T-helper 2 cell treated with Interferon-gamma antibody and Interleukin-4, amounts not matched to agents 5 μg/mL and 100 μg/mL, for 36 hours (primary cell): ENCODE data around the gene CORO2B.

Experiments used
- DNase-seq: peaks from one replicate; pipeline ENCODE4 v3.0.0; 2021; ENCODE audit warnings: low spot score
- H3K27ac Mint-ChIP-seq: one replicate; pipeline ENCODE4 v1.8.0; 2021; ENCODE audit warnings: mild to moderate bottlenecking, mixed read lengths
- H3K27me3 Mint-ChIP-seq: one replicate; pipeline ENCODE4 v1.8.0; 2021; ENCODE audit warnings: low read depth, mixed read lengths
- H3K36me3 Mint-ChIP-seq: one replicate; pipeline ENCODE4 v1.8.0; 2021; ENCODE audit warnings: low read depth, mixed read lengths
- H3K4me1 Mint-ChIP-seq: one replicate; pipeline ENCODE4 v1.8.0; 2021; ENCODE audit warnings: low read depth, mixed read lengths
- H3K4me3 Mint-ChIP-seq: one replicate; pipeline ENCODE4 v1.8.0; 2022; ENCODE audit warnings: mild to moderate bottlenecking, moderate library complexity, mixed read lengths
- H3K9me3 Mint-ChIP-seq: one replicate; pipeline ENCODE4 v1.8.0; 2021; ENCODE audit warnings: mixed read lengths

Gene CORO2B

GRCh38 chr15:68700455-68701123 lies 121.8 kb downstream of the CORO2B start:
- Mint-ChIP-seq H3K4me1 (no peaks in the 10 kb centered on the region), H3K27ac (no peak overlapping the region), H3K36me3 (no peaks in the 10 kb centered on the region), H3K27me3 (peaks cover 7% of the 10 kb centered on the region), H3K4me3 (no peak overlapping the region), H3K9me3 (no peaks in the 10 kb centered on the region)
- no peak for DNase-seq

GRCh38 chr15:68701886-68702285 lies 123.1 kb downstream of the CORO2B start:
- no peaks in the 10 kb centered on the region for H3K36me3 Mint-ChIP-seq
- peaks cover 12% of the 10 kb centered on the region for H3K27me3 Mint-ChIP-seq
- DNase-seq: no peak
- H3K27ac Mint-ChIP-seq: no peak overlapping the region
- H3K4me1 Mint-ChIP-seq: no peaks in the 10 kb centered on the region
- no peaks in the 10 kb centered on the region for H3K9me3 Mint-ChIP-seq
- H3K4me3 Mint-ChIP-seq: no peak overlapping the region

GRCh38 chr15:68704496-68705021 lies 125.8 kb downstream of the CORO2B start:
- no peaks in the 10 kb centered on the region for H3K9me3 Mint-ChIP-seq
- H3K4me3 Mint-ChIP-seq: no peak overlapping the region
- DNase-seq: no peak
- no peak overlapping the region for H3K27ac Mint-ChIP-seq
- H3K4me1 Mint-ChIP-seq: no peaks in the 10 kb centered on the region
- no peaks in the 10 kb centered on the region for H3K36me3 Mint-ChIP-seq
- peaks cover 12% of the 10 kb centered on the region for H3K27me3 Mint-ChIP-seq

GRCh38 chr15:68706256-68706655 lies 127.5 kb downstream of the CORO2B start:
- Mint-ChIP-seq H3K4me1 (no peaks in the 10 kb centered on the region), H3K36me3 (no peaks in the 10 kb centered on the region), H3K27ac (no peak overlapping the region), H3K4me3 (no peak overlapping the region), H3K9me3 (no peaks in the 10 kb centered on the region), H3K27me3 (peaks cover 12% of the 10 kb centered on the region)
- no peak for DNase-seq

GRCh38 chr15:68706931-68707330 lies 128.1 kb downstream of the CORO2B start:
- no peak for DNase-seq
- H3K9me3 Mint-ChIP-seq: no peaks in the 10 kb centered on the region

GRCh38 chr15:68707386-68707785 lies 128.6 kb downstream of the CORO2B start:
- Mint-ChIP-seq H3K4me1 (no peaks in the 10 kb centered on the region), H3K36me3 (no peaks in the 10 kb centered on the region), H3K27ac (no peak overlapping the region)

More at GRCh38 chr15:68706931-68707330, 128.1 kb downstream of the CORO2B start:
- peaks cover 12% of the 10 kb centered on the region for H3K27me3 Mint-ChIP-seq
- H3K4me3 Mint-ChIP-seq: no peak overlapping the region
- no peak overlapping the region for H3K27ac Mint-ChIP-seq
- H3K4me1 Mint-ChIP-seq: no peaks in the 10 kb centered on the region
- H3K36me3 Mint-ChIP-seq: no peaks in the 10 kb centered on the region

GRCh38 chr15:68709876-68710275 lies 131.1 kb downstream of the CORO2B start:
- no peaks in the 10 kb centered on the region for H3K9me3 Mint-ChIP-seq

More at GRCh38 chr15:68707386-68707785, 128.6 kb downstream of the CORO2B start:
- Mint-ChIP-seq H3K9me3 (no peaks in the 10 kb centered on the region), H3K27me3 (peaks cover 12% of the 10 kb centered on the region), H3K4me3 (no peak overlapping the region)
- no peak for DNase-seq

GRCh38 chr15:68710536-68710935 lies 131.7 kb downstream of the CORO2B start:
- no peak for DNase-seq
- Mint-ChIP-seq H3K4me3 (no peak overlapping the region), H3K36me3 (no peaks in the 10 kb centered on the region)

More at GRCh38 chr15:68709876-68710275, 131.1 kb downstream of the CORO2B start:
- Mint-ChIP-seq H3K4me1 (no peaks in the 10 kb centered on the region), H3K36me3 (no peaks in the 10 kb centered on the region), H3K27me3 (peaks cover 7% of the 10 kb centered on the region), H3K4me3 (no peak overlapping the region), H3K27ac (no peak overlapping the region)
- no peak for DNase-seq

GRCh38 chr15:68711406-68711805 lies 132.6 kb downstream of the CORO2B start:
- H3K27me3 Mint-ChIP-seq: peaks cover 2% of the 10 kb centered on the region
- H3K9me3 Mint-ChIP-seq: no peaks in the 10 kb centered on the region
- H3K27ac Mint-ChIP-seq: no peak overlapping the region
- no peak overlapping the region for H3K4me3 Mint-ChIP-seq
- H3K4me1 Mint-ChIP-seq: no peaks in the 10 kb centered on the region
- DNase-seq: no peak
- H3K36me3 Mint-ChIP-seq: no peaks in the 10 kb centered on the region

More at GRCh38 chr15:68710536-68710935, 131.7 kb downstream of the CORO2B start:
- Mint-ChIP-seq H3K27ac (no peak overlapping the region), H3K4me1 (no peaks in the 10 kb centered on the region), H3K9me3 (no peaks in the 10 kb centered on the region), H3K27me3 (peaks cover 5% of the 10 kb centered on the region)

- Mint-ChIP-seq H3K36me3 (no peaks in the 10 kb centered on the region), H3K27me3 (peaks cover 11% of the 10 kb centered on the region)
These were observed 134.1 kb downstream of the CORO2B start for GRCh38 chr15:68712886-68713285.

GRCh38 chr15:68713874-68714273 lies 135.1 kb downstream of the CORO2B start:
- H3K4me3 Mint-ChIP-seq: no peak overlapping the region
- H3K27ac Mint-ChIP-seq: no peak overlapping the region
- H3K4me1 Mint-ChIP-seq: no peaks in the 10 kb centered on the region
- no peak for DNase-seq
- H3K9me3 Mint-ChIP-seq: no peaks in the 10 kb centered on the region
- peaks cover 11% of the 10 kb centered on the region for H3K27me3 Mint-ChIP-seq
- no peaks in the 10 kb centered on the region for H3K36me3 Mint-ChIP-seq

More at GRCh38 chr15:68712886-68713285, 134.1 kb downstream of the CORO2B start:
- no peaks in the 10 kb centered on the region for H3K9me3 Mint-ChIP-seq
- no peak overlapping the region for H3K27ac Mint-ChIP-seq
- no peak overlapping the region for H3K4me3 Mint-ChIP-seq
- no peaks in the 10 kb centered on the region for H3K4me1 Mint-ChIP-seq
- no peak for DNase-seq

- H3K4me3 Mint-ChIP-seq: no peak overlapping the region
- no peak overlapping the region for H3K27ac Mint-ChIP-seq
- DNase-seq: no peak
- no peaks in the 10 kb centered on the region for H3K9me3 Mint-ChIP-seq
- H3K27me3 Mint-ChIP-seq: peaks cover 11% of the 10 kb centered on the region
- no peaks in the 10 kb centered on the region for H3K4me1 Mint-ChIP-seq
- H3K36me3 Mint-ChIP-seq: no peaks in the 10 kb centered on the region
These were observed 136.3 kb downstream of the CORO2B start for GRCh38 chr15:68715111-68715510.

GRCh38 chr15:68717951-68718350 lies 139.2 kb downstream of the CORO2B start:
- Mint-ChIP-seq H3K4me3 (no peak overlapping the region), H3K4me1 (no peaks in the 10 kb centered on the region), H3K9me3 (no peaks in the 10 kb centered on the region), H3K27me3 (peaks cover 11% of the 10 kb centered on the region), H3K27ac (no peak overlapping the region), H3K36me3 (no peaks in the 10 kb centered on the region)
- no peak for DNase-seq

GRCh38 chr15:68718468-68718867 lies 139.7 kb downstream of the CORO2B start:
- H3K36me3 Mint-ChIP-seq: no peaks in the 10 kb centered on the region

GRCh38 chr15:68719051-68719450 lies 140.3 kb downstream of the CORO2B start:
- no peak for DNase-seq
- Mint-ChIP-seq H3K9me3 (no peaks in the 10 kb centered on the region), H3K4me3 (no peak overlapping the region), H3K36me3 (no peaks in the 10 kb centered on the region), H3K4me1 (no peaks in the 10 kb centered on the region), H3K27ac (no peak overlapping the region), H3K27me3 (peaks cover 11% of the 10 kb centered on the region)

More at GRCh38 chr15:68718468-68718867, 139.7 kb downstream of the CORO2B start:
- Mint-ChIP-seq H3K4me3 (no peak overlapping the region), H3K27ac (no peak overlapping the region), H3K9me3 (no peaks in the 10 kb centered on the region), H3K4me1 (no peaks in the 10 kb centered on the region), H3K27me3 (peaks cover 11% of the 10 kb centered on the region)
- DNase-seq: no peak
